ENCODE data around the gene YTHDC1. TPM values are rescaled to one million over a fixed set of nuclear protein-coding genes. Genes with fewer than 3 reads are reported as not detected.
"Not testable (repeated sequence)": the region's sequence is repeated elsewhere in the genome, so short reads cannot be mapped to it uniquely, and the experiment has no call there.

Gene YTHDC1
- total RNA-seq, 4 donors from 2014 or later: 16.4 to 104 (median 71.3) TPM

- H3K9me3 ChIP-seq: no peaks in the 10 kb centered on the region
- H3K27me3 ChIP-seq: no peaks in the 10 kb centered on the region
- no peak overlapping the region for H3K27ac ChIP-seq
- TF ChIP-seq POLR2A (IDR thresholded peaks at IDR 0.05): no peak
- TF ChIP-seq, protein P1, sequence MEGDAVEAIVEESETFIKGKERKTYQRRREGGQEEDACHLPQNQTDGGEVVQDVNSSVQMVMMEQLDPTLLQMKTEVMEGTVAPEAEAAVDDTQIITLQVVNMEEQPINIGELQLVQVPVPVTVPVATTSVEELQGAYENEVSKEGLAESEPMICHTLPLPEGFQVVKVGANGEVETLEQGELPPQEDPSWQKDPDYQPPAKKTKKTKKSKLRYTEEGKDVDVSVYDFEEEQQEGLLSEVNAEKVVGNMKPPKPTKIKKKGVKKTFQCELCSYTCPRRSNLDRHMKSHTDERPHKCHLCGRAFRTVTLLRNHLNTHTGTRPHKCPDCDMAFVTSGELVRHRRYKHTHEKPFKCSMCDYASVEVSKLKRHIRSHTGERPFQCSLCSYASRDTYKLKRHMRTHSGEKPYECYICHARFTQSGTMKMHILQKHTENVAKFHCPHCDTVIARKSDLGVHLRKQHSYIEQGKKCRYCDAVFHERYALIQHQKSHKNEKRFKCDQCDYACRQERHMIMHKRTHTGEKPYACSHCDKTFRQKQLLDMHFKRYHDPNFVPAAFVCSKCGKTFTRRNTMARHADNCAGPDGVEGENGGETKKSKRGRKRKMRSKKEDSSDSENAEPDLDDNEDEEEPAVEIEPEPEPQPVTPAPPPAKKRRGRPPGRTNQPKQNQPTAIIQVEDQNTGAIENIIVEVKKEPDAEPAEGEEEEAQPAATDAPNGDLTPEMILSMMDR (IDR thresholded peaks at IDR 0.05): no peak
- H3K4me3 ChIP-seq: no peak overlapping the region
- no peaks in the 10 kb centered on the region for H3K36me3 ChIP-seq
- no peak for DNase-seq
- intact Hi-C loops (cut with DNase I; ENCODE audit: low total_unique reads): no loop called here
- H3K4me1 ChIP-seq: no peaks in the 10 kb centered on the region
Observed at GRCh38 chr4:68283714-68284113, 66.2 kb downstream of the YTHDC1 start.

- intact Hi-C loops (cut with DNase I; ENCODE audit: low total_unique reads): no loop called here
- TF ChIP-seq POLR2A (IDR thresholded peaks at IDR 0.05): no peak
- TF ChIP-seq, protein P1 (IDR thresholded peaks at IDR 0.05): no peak
Observed at GRCh38 chr4:68283095-68283494, 66.8 kb downstream of the YTHDC1 start.

DNA sequence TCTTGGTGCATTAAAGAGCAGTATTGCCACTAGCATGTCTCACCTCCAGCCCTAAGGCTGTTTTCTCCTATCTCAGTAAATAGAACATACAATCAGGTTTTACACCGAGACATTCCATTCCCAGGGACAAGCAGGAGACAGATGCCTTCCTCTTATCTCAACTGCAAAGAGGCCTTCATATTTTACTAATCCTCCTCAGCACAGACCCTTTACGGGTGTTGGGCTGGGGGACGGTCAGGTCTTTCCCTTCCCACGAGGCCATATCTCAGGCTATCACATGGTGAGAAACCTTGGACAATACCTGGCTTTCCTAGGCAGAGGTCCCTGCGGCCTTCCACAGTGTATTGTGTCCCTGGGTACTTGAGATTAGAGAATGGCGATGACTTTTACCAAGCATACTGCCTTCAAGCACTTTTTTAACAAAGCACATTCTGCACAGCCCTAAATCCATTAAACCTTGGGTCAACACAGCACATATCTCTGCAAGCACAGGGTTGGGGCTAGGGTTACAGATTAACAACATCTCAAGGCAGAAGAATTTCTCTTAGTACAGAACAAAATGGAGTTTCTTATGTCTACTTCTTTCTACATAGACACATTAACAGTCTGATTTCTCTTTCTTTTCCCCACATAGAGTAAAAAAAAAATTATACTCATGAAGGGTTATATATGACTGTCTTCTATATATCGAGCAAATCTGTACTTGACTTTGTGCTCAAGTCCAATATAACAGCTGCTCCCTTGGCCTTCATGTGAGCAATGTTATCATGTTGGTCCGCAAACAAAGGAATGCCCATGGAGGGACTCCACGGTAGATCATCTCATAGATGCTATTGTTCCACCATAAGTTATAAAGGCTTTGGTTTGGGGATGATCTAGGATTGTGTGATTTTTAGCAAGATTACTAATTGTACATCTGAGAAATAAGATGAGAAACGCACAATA lies 67.8 kb downstream of the YTHDC1 start:
- H3K27me3 ChIP-seq; H3K4me1 ChIP-seq; intact Hi-C loops (cut with DNase I; ENCODE audit: low total_unique reads); H3K9me3 ChIP-seq; H3K27ac ChIP-seq; H3K36me3 ChIP-seq; DNase-seq; H3K4me3 ChIP-seq: not testable (repeated sequence)

More at GRCh38 chr4:68283095-68283494, 66.8 kb downstream of the YTHDC1 start:
- no peaks in the 10 kb centered on the region for H3K9me3 ChIP-seq
- H3K4me3 ChIP-seq: no peak overlapping the region
- no peaks in the 10 kb centered on the region for H3K36me3 ChIP-seq
- no peaks in the 10 kb centered on the region for H3K4me1 ChIP-seq
- H3K27ac ChIP-seq: no peak overlapping the region
- no peaks in the 10 kb centered on the region for H3K27me3 ChIP-seq
- no peak for DNase-seq

DNA sequence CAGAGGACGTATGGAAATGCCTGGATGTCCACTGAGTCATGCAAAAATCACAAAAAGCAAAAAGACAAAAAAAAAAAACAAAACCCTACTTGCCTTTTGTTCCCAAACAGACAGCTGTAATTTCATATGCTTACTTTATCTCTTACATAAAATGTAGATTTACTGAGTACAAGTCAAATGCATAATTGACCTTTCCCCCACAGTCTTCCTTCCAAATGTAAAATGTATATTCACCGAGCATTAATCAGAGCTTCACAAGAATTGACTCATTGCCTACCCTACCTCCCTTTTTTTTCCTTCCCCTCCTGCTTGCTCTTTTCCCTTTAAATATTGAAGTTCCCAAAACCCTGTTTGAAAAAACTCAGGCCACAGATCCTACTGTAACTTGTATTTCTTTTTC lies 71.9 kb downstream of the YTHDC1 start:
- no peaks in the 10 kb centered on the region for H3K27me3 ChIP-seq
- no peaks in the 10 kb centered on the region for H3K9me3 ChIP-seq
- no peak for DNase-seq
- no peak for TF ChIP-seq POLR2A (IDR thresholded peaks at IDR 0.05)
- TF ChIP-seq, protein P1 (IDR thresholded peaks at IDR 0.05): no peak
- intact Hi-C loops (cut with DNase I; ENCODE audit: low total_unique reads): no loop called here
- no peaks in the 10 kb centered on the region for H3K4me1 ChIP-seq
- no peak overlapping the region for H3K27ac ChIP-seq
- no peak overlapping the region for H3K4me3 ChIP-seq
- no peaks in the 10 kb centered on the region for H3K36me3 ChIP-seq

GRCh38 chr4:68277627-68278026 lies 72.3 kb downstream of the YTHDC1 start:
- no peaks in the 10 kb centered on the region for H3K36me3 ChIP-seq
- H3K4me1 ChIP-seq: no peaks in the 10 kb centered on the region
- H3K4me3 ChIP-seq: no peak overlapping the region
- H3K27me3 ChIP-seq: no peaks in the 10 kb centered on the region
- intact Hi-C loops (cut with DNase I; ENCODE audit: low total_unique reads): no loop called here
- no peak for TF ChIP-seq POLR2A (IDR thresholded peaks at IDR 0.05)
- TF ChIP-seq, protein P1 (IDR thresholded peaks at IDR 0.05): no peak
- H3K9me3 ChIP-seq: no peaks in the 10 kb centered on the region
- no peak for DNase-seq
- H3K27ac ChIP-seq: no peak overlapping the region
